ENCODE measurements around the gene MPP2. TPM values are rescaled to one million over a fixed set of nuclear protein-coding genes. Genes with fewer than 3 reads are reported as not detected.
"Not testable (repeated sequence)": the region's sequence is repeated elsewhere in the genome, so short reads cannot be mapped to it uniquely, and the experiment has no call there.

MPP2 gene, protein sequence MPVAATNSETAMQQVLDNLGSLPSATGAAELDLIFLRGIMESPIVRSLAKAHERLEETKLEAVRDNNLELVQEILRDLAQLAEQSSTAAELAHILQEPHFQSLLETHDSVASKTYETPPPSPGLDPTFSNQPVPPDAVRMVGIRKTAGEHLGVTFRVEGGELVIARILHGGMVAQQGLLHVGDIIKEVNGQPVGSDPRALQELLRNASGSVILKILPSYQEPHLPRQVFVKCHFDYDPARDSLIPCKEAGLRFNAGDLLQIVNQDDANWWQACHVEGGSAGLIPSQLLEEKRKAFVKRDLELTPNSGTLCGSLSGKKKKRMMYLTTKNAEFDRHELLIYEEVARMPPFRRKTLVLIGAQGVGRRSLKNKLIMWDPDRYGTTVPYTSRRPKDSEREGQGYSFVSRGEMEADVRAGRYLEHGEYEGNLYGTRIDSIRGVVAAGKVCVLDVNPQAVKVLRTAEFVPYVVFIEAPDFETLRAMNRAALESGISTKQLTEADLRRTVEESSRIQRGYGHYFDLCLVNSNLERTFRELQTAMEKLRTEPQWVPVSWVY
- 0.29 and 0.56 TPM in 2 replicates for total RNA-seq (2014; rRNA removed; shearing (Covaris generic))

DNA sequence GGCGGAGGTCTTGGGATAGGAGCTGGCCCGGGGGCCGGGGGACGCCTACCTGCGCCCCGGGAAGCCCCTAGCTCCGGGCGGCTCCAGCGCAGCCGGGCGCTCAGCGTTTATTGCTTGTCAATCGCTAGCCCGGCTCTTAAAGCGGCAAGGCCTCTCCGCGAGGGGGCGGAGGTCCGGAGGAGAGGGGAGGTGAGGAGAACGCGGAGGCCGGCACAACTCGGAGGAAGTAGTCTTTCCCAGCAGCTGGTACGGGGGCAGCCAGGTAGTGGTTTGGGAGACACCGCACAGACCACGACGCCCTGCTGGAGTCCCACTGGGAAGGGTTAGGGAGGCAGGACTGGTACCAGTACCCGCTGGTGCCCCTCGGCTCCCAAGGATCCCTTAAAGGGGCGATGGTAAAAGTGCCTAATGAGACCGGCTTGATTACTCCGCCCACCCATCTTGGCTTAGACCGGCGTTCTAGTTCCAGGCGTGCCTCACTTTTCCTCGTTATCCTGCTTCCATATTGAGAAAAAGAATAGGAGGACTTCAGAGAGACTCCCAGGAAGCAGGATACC is at the start of gene MPP2:
MPP2 (minus strand) TSS at position 112 of the 557 bp plus-strand sequence. CDS start 3,076 bp downstream, outside the sequence.
- DNase-seq (ENCODE audit: low spot score): peak; percentile 27

DNA sequence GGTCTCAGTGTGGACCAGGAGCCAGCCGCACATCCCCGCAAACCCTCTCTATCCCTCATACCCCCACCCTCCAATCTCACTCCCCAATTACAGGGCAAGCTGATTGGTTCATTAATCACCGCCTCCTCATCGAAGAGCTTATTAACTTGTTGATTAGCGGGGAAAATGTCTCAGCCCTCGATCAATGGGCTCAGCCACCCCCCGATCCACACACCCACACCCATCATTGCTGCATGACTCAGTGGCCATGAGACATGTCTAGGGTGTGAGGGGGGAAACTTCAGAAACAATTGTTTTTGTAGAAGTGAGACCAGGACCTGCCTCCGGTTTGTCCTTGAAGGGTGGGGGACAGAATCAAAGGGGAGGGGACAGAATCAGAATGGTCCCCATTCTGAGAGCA is 48.9 kb upstream of the MPP2 start:
- no peak for DNase-seq (ENCODE audit: low spot score)

DNA sequence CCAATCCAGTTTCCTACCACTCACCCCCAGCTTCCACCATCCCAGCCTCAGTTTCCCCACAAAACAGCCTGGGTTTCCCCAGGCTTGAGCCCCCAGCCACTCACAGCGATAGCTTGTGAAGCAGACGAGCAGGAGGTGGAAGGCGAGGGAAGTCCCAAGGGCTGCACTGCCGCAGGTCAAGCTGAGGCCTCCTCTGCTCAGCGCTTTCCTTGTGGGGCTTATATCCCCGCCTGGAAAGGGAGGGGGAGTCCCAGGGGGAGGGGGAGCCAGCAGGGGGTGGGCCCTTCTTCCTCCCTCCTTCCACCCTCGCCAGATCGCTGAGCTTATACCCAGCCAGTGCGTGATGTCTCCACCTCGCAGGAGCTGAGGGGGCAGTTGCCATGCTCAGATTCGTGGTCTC is 46.4 kb upstream of the MPP2 start, which contains the start of gene PYY:
PYY (minus strand) TSS at position 195 of the 400 bp plus-strand sequence. CDS start 457 bp downstream, outside the sequence.
- no peak for DNase-seq (ENCODE audit: low spot score)

DNA sequence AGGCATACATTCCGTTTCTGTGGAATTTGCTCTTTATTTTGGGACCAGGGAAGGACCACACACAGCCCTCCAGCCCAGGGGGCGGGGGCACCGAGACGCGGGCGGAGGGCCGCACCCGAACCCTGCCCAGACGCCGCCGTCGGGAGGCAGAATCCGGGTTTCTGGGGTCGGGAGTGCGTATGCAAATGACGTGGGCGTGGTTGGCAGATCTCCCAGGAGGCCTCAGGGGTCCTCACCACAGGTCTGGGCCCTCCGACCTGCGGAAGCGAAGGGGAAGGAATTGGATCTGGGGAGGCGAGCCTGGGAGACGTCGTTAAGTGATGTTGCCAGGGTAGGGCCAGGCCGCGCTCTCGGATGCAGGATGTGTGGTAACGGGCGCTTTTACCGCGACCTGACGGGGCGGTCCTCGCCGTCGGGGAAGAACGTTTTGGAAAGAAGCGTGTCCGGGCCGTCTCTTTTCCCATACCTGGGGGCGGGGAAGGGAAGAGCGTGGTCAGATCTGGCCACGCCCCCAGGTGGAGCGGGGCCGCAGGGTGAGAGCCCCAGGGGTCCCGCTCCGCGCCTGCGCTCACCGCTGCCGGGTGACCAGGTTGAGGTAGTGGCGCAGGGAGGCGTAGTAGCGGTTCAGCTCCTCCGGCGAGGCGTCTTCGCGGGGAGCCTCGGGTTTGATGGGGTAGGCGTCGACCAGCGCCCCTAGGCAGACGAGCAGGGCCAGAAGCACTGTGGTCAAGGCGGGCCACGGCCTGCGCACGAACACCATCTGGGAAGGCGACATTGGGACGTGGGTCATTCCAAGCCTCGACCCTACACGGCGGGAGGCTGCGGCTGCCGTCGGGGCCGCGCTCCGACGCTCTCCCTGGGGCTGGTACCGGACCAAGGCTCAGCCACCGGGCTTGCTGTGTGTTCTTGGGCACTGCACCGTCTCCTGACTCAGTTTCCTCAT is 45.7 kb upstream of the MPP2 start:
- DNase-seq (ENCODE audit: low spot score): no peak

DNA sequence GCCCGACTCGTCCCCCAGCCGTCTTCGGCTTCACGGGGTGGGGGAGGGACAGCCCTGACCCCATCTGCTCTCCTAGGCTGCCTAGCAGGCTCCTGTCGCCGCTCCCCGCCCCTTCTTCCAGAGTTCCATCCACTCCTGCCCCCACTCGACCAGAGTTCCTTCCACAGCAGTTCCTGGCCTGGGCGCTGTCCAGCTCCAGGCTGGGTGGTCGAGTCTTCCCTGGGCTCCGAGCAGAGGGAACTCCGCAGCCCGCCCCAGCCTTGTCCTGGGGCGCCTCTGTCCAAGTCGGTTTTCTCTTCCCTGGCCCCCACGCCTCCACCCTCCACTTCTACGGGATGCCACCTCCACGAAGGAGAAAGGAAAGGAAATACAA is 45.0 kb upstream of the MPP2 start:
- DNase-seq (ENCODE audit: low spot score): no peak

DNA sequence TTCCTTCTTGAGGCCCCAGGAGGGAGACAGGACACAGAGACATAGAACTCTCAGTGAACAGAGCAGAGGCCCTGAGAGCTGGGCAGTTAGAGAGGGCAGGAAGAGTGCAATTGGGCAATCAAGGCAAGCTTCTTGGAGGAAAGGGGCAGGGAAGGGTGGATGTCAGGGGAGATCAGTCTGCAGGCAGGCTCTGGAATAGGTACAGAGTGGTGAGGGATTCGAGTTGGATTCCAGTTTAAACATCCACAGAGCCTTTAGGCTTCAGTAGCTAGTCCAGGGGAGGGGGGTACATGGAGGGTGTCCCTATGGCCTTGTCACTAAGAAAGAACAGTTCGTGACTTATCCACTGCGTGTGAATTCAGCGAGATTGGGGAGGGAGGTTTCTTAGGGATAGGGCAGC is 44.4 kb upstream of the MPP2 start:
- DNase-seq (ENCODE audit: low spot score): no peak

DNA sequence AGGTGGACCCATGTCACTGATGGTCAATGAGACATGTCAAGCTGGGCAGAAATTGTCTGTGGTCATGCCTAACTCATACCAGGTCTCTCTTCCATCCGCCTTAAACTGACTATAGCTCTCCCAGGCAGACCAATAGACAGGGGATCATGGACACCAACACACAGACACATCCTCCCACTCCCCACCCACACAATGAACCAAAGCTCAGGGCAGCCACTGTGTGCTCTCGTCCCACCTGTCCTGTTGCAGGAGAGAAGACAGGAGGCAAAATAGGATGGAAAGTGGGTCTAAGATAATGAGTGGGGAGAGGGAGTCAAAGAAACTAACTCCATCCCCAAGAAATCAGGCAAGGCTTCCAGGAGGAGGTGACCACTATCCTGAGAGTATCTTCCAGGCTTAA is 43.2 kb upstream of the MPP2 start:
- DNase-seq (ENCODE audit: low spot score): no peak

DNA sequence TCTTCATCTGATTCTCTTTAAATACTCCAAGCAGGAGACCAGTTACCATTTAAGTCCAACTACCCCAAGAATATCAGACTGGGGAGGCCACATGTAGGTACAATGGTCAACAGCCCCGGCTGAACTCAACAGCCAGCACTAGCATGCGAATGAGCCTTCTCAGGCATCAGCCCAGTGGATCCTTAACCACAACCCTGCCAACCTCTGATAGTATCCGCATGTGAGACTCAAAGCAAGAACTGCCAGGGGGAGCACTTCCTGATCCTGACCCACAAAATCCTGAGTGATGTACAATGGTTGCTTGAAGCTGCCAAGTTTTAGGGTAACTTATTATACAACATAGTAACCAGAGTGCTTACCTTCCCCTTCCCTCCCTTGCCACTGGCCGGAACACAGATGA is 42.4 kb upstream of the MPP2 start:
- DNase-seq (ENCODE audit: low spot score): no peak

DNA sequence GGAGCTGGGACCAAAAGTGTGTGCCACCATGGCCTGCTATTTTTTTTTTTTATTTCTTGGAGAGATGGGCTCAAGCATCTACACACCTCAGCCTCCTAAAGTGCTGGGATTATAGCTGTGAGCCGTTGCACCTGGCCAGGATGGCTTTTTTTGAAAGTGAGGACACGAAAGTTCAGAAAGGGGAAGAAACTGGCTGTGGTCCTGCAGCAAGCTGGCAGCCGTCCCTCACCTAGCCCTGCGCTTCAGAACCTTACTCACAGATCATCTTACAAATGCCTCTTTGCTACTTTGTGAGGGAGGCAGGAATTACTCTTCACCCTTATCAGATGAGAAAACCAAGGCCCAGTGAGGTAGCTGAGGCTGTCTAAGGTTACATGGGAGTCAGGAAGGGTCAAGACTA is 39.4 kb upstream of the MPP2 start:
- DNase-seq (ENCODE audit: low spot score): no peak

DNA sequence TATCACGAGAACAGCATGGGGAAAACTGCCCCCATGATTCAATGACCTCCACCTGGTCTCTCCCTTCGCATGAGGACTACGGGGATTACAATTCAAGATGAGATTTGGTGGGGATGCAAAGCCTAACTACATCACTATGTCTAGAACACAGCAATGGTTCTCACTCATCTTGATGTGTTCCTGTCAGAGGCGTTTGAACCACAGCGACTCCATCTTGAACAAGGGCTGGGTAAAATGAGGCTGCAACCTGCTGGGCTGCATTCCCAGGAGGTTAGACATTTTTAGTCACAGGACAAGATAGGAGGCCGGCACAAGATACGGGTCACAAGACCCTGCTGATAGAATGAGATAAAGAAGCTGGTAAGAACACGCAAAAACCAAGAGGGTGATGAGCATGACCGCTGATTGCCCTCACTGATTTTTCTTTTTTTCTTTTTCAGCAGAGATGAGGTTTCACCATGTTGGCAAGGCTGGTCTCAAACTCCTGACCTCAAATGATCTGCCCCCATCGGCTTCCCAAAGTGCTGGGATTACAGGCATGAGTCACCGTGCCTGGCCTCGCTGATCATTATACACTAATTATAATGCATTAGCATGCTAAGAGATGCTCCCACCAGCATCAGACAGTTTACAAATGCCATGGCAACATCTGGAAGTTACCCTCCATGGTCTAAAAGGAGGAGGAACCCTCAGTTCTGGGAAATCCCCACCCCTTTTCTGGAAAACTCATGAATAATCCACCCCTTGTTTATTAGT is 37.9 kb upstream of the MPP2 start:
- no peak for DNase-seq (ENCODE audit: low spot score)

DNA sequence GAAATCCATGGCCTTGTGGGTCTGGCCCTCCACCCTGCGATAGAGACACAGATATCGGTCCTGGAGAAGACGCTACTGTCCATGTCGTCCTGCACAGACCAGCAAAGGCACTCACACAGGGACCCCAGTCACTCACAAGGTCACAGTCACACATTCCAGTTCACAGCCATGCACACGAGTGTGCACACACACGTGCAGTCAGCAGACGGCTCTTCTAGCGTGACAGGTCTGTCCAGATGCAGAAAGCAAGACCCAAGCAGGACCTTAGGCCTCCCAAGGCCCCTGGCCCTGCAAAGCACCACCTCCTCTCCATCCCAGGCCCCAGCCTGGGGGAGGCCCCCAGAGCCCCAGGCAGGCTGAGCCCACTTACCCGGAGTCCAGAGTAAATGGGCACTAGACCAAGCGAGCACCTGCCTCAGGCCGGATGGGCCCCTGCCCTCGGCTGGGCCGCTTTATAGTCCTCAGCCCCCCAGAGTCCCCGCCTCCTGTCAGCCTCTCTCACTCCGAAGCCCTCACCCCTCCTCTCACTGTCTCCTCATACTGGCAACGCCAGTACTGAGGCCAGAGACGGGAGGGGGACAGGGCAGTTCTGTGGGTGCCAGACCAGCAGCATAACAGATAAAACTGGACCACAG is 34.8 kb upstream of the MPP2 start, which contains the start of gene PPY:
PPY (minus strand) TSS at position 426 of the 635 bp plus-strand sequence. CDS start 822 bp downstream, outside the sequence.
- DNase-seq (ENCODE audit: low spot score): no peak

DNA sequence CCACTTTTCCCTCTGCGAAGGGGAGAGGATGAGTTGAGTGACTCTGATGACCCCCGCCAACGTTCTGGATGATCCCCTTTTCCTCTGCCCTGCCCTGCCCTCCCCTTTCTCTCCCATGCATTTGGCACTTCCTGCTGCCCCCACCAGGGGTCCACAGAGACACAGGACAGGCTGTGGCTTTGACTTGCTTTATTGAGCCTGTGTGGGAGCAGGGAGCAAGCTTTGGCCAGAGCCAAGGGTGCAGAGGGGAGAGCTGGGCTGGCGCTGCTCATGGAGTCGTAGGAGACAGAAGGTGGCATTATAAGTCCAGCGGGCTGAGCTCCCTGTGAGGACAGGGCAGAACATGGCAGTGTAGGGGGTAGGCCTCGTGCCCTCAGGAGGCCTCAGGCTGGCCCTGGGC is 33.3 kb upstream of the MPP2 start:
- peak; percentile 35 for DNase-seq (ENCODE audit: low spot score)

DNA sequence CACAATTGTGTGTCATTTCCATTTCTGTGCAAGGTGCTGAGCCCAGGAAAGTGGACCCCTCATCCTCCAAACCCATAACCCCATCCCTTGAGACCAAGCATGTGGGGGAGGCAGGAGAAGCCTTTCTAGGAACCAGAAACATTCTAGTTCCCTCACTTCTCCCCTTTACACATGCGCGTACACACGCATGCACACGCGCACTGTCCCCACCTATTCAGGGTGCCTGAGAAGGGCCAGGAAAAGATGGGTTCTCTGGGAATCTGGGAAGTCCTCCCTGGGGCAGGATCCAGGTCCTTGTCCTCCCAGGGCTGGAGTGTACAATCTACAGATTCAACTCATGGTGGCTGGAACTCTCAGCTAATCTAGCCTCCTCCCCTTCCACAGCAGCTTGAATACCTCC is 32.5 kb upstream of the MPP2 start:
- no peak for DNase-seq (ENCODE audit: low spot score)

DNA sequence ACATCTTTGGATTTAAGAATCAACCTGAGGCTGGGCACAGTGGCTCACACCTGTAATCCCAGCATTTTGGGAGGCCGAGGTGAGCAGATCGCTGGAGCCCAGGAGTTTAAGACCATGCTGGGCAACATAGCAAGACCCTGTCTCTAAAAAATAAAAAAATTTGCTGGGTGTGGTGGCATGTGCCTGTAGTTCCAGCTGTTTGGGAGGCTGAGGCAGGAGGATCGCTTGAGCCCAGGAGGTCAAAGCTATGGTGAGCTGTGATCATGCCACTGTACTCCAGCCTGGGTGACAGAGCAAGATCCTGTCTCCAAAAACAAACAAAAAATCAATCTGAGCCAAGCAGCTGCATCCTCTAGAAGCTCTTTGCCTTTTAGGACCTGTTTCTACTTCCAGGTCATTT is 32.1 kb upstream of the MPP2 start:
- DNase-seq (ENCODE audit: low spot score): not testable (repeated sequence)

DNA sequence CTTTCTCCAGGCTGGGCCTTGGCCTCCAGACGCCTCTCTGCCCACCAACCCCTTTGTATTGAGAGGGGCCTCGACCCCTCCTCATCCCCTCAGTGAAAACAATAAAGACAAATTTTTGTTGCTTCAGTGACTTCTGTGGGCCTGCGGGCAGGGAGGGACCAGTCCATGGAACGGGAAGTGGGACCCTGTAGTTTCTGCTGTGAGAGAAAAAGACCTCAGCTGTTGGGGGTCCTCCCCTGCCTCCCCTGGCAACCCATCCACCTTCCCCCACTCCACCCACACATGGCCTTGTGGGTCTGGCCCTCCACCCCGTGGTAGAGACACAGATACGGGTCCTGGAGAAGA is 31.5 kb upstream of the MPP2 start:
- no peak for DNase-seq (ENCODE audit: low spot score)

DNA sequence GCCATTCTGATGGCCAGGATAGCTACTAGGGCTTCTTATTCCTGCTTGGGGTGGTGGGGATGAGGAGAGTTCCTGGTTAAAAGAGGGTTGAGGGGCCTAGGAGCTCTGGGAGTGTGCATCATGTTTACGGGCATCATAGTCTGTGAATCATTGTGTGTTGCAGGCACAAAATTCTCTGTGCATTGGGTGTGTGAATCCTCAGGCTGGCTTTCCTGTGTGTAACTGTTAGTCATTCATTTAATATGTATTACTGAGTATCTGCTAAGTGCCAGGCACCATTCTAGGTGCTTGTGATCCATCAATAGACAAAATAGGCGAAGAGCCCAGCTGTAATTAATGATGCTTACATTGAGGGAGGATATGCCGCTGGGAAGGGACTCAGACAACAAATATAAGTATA is 29.1 kb upstream of the MPP2 start:
- no peak for DNase-seq (ENCODE audit: low spot score)

DNA sequence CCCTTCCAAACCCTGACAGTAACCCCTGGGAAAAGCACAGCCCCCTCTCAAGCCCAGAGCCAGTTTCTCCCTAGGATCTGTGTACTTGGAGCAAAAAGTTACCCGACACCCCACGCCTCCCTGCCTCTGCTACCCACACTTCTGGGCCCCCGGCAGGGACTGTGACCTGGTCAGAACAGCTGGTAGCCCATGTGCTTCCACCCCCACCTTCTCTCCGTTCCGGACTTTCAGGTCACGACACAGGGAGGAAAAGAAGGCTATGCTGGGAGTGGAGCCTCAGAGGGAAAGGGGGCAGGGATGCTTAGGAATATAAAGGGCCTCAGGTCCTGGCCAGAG is 28.6 kb upstream of the MPP2 start:
- DNase-seq (ENCODE audit: low spot score): no peak

DNA sequence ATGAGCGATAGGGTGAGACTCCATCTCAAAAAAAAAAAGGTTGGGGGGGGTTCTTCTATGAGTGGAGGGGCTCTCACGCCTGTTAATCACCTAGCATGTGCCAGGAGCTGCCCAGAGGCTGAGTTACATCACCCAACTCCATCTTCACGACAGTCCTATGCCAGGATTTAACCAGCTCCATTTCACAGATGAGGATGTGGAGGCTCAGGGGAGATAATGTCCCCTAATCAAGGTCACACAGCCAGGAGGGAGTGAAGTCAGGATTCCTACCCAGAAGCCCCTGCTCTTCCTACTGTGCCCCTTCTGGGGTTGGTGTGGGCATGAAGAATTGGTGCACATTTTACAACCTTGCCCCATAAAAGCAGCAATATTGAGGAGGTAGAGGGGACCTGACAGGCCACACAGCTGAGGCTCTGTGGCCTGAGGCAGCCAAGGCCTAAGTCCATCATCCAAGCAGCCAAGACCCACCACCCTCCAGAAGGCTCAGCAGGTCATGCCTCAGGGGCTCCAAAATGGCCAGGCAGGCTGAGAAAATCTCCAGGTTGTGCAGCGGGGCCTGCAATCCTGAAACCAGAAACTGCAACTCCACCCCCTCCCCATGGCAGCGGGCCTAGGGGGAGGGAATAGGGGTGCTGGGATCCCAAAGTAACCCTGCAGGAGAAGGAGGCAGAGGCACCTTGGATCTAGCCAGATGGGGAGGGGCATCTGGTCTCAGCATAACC is 28.0 kb upstream of the MPP2 start:
- DNase-seq (ENCODE audit: low spot score): no peak

DNA sequence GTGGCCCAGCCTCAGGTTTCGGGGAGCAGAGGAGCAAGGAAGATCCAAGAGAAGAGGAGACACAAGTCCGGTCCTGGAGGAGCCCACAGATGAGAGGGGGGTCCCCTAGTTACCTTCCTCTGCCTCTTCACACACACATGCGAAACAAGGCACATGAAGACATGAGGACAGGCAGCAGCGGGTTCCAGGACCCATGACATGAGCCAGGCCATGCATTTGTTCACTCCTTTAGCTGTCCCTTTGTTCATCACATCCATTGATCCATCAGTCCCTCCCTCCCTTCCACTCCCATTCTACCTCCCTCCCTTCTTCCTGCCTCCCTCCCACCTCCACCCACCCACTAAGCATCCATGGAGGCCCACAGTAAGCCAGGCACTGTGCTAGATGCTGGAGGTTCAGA is 25.6 kb upstream of the MPP2 start:
- no peak for DNase-seq (ENCODE audit: low spot score)

DNA sequence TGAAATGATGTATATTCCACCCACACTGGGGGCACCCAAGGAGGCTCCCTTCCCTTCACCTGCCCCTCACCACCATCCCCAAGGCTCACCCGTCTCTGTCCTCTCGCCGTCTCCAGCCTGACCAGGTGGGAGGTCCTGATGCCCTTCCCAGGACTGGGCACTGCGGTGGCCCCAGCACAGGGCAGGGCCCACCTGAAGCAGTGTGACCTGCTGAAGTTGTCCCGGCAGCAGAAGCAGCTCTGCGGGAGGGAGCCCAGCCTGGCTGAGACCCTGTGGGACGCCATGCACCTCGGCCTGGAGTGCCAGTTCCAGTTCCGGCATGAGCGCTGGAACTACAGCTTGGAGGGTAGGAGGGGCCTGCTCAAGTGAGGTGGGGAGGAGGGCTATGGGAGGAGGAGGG is 25.0 kb upstream of the MPP2 start:
- DNase-seq (ENCODE audit: low spot score): no peak
